ENCODE results near the gene COL9A2. TPM values are rescaled to one million over a fixed set of nuclear protein-coding genes. Genes with fewer than 3 reads are reported as not detected.
A peak's percentile ranks its signal among the peaks of the same experiment; 100 is the strongest.
"Not testable (repeated sequence)": the region's sequence is repeated elsewhere in the genome, so short reads cannot be mapped to it uniquely, and the experiment has no call there.

Gene COL9A2
- total RNA-seq = 1.1 TPM

DNA sequence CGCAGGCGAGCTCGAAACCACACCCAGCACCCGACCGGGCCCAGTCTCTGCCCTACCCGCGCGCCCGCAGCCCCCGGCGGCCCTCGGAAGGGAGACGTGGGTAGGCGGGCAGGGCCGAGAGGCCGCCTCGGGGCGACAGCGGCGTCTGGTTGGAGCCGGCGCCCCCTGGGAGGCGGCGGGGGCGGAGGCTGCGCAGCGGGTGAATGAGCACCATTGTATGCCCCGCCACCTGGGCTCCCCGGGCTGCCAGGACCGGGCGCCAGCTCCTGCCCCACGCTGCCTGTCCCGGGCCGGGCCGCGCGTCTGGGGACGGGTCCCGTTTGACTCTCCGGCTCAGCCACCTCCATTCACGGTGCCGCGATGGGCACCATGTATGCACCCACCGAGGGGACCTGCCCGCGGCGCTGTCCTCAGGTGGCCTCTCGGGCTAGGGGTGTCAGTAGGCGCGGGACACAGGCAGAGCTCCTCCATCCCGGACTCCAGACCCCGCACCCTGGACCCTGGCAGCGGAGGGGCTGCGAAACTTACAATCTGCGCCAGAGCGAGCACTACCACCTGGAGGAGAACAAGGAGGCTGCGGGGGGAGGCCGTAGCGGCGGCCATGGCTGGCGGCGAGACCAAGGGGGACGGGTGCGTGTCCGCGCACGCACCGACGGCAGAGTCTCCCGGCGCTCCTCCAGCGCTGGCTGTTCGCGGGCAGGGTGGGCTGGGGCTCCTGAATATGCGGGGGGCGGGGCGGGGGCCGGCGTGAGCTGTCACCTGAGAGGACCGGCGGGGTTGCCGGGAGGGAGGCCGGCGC is at the start of gene COL9A2:
COL9A2 (minus strand) TSS at position 692 of the 799 bp plus-strand sequence; CDS start at position 603, 89 bp downstream.
- DNase-seq (ENCODE audit: low read depth in 2 of 3, low spot score in 2 of 3) = peak; percentile 34 to 67 (median 64)

DNA sequence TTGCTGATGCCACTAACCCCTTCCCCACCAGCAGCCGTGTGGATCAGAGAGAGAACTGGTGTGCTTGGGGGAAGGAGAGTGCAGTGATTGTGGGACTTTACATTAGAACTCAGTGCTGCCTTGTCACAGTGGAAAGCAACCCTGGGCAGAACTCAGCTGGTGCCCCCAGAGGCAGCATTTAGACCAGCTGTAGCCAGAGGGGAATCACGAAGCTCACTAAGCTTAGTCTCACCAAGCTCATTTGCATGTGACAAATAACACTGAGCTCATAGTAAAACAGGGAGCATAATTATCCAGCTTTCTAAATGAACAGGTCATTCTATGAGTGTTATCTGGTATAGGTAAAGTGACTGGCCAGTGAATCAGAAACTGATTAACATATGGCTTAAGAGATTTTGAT is 46.6 kb upstream of the COL9A2 start:
- peak in 1 of 3 donors; percentile 44 for DNase-seq (ENCODE audit: low read depth in 2 of 3, low spot score in 2 of 3)

DNA sequence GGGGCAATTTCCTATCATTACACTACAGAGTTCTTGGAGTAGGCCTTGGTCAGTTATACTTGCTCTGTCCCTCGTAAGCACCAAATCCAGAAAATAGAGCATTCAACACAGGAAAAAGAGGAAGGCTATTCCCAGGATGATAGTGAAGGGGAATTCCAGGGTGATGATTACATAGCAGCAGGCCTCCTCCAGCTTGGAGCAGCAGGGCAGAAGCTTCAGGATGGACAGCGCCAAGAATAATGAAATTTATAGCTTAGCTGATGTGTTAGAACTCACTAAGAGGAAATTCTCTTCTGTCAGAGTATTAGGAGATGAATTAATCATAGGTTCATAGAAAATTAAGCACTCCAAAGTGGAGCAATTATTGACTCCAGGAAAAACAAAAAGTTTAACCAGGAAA is 45.6 kb upstream of the COL9A2 start:
- no peak for DNase-seq (ENCODE audit: low read depth in 2 of 3, low spot score in 2 of 3)

DNA sequence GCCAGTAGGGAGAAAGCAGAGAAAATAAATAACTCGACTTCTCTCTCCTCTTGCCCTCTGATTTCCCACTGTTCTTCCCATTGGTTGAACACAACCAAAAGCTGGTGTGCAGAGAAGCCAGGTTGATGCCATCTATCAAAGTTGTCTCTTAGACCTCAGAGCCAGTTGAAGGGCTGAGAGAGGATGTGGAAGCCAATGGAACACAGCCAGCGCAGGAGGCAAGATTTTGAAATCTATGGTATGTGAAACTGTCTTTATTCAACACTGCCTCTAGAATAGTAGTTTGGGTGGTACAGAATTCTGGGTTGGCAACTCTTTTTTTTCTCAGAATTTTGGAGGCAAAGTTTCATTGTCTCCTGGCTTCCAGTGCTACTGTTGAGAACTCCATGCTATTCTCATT is 45.1 kb upstream of the COL9A2 start:
- DNase-seq (ENCODE audit: low read depth in 2 of 3, low spot score in 2 of 3) = no peak

DNA sequence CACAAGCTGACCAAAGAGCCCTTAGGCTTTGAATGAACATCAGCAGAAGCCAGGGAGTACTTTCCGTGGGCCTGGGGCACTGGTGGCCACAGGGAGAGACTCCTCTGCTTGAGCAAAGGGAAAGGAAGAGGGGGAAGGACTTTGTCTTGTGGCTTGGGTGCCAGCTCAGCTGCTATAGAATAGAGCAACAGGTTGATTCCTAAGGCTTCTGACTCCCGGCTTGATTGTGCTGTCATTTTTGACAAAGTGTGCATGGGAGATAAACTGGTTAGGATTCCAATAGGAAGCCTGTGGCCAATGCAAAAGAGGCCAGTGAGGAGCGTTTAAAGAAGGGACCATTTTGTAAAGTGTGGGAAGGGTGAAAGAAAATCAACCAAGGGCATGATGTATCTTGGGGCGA is 44.6 kb upstream of the COL9A2 start:
- DNase-seq (ENCODE audit: low read depth in 2 of 3, low spot score in 2 of 3) = no peak

DNA sequence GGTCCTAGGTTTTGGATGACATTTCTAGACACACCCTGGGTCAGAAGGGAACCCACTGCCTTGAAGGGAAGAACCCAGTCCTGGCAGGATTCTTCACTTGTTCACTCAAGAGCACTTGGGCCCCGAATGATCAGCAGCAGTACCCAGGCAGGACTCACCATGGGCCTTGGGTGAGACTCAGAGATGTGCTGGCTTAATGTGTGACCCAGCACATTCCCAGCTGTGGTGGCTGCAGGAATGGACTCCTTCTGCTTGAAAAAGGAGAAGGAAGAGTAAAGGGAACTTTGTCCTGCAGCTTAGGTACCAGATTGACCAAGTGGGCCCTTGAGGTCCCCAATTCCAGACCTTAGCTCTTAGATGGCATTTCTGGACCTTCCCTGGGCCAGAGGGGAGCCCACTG is 44.1 kb upstream of the COL9A2 start:
- DNase-seq (ENCODE audit: low read depth in 2 of 3, low spot score in 2 of 3) = no peak

DNA sequence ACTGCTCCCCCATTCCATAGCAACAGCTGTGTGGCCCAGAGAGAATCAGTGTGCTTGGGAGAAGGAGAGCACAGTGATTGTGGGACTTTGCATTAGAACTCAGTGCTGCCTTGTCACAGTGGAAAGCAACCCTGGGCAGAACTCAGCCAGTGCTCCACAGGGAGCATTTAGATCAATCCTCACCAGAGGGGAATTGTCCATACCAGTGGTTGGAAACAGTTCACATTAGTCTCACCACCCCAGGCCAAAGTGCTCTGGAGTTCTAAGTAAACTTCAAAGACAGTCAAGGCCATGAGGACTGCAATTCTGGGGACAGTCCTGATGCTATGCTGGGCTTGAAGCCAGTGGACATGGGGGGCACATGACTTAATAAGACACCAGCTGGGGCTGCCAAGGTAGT is 43.5 kb upstream of the COL9A2 start:
- DNase-seq (ENCODE audit: low read depth in 2 of 3, low spot score in 2 of 3) = no peak

DNA sequence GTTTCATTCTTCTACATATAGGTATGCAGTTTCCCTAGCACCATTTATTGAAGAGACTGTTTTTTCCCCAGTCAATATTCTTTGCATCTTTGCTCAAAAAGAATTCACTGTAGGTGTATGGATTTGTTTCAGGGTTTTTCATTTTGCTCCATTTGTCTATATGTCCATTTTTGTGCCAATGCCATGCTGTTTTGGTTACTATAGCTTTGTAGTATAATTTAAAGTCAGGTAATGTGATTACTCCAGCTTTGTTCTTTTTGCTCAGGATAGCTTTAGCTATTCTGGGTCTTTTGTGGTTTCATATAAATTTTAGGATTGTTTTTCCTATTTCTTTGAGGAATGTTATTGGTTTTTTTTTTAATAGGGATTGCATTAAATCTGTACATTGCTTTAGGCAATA is 40.5 kb upstream of the COL9A2 start:
- DNase-seq (ENCODE audit: low read depth in 2 of 3, low spot score in 2 of 3) = no peak

DNA sequence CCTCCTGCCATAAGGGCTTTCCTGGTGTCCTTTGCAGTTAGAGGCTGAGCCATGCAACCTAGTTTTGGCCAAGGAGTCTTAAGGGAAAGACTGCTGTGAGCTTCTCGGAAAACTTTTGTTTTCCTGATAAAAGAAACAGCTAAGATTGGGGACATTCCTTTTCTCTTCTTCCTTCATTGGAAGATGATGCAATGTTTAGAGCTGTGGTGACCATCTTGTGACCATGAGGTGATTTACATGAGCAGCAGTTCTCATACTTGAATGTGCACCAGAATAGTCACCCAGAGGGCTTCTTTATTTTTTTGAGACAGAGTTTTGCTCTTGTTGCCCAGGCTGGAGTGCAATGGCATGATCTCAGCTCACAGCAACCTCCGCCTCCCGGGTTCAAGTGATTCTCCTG is 36.0 kb upstream of the COL9A2 start:
- DNase-seq (ENCODE audit: low read depth in 2 of 3, low spot score in 2 of 3) = no peak

DNA sequence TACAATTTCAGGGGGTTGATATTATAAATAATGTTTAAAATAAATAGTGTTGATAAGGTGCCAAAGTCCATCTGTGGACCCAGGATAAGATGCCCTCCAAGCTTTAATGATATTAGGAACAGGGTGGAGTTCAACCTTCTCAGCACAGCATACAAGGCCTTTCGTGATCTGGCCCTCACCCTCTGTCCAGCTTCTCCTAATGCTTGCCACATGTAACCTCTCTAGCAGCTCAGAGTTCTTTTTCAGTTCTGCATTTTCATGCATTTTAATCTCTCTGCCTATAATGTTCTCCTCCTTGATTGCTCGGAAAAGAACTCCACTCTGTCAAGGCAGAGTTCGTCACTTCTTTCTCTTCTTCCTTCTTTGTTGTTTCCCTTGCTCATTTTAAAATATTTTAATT is 35.0 kb upstream of the COL9A2 start:
- no peak for DNase-seq (ENCODE audit: low read depth in 2 of 3, low spot score in 2 of 3)

DNA sequence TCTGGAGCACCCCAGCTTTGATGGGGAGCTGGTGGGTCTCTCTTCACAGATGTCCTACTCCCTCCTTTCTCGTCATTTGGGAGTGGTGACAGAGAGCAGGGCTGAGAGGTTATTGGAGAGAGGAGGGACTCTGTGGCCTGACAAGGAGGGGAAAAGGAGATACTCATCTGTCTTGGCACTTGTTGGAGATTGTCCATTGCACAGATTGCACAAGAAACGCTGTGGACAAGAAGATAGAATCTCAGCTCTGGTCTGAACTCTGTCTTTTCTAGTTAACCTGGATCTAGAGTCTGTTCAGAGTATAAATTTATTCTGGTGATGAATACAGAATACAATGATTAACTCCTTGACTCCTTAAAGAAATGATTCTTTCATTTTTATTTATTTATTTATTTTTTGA is 34.0 kb upstream of the COL9A2 start:
- DNase-seq (ENCODE audit: low read depth in 2 of 3, low spot score in 2 of 3) = no peak

DNA sequence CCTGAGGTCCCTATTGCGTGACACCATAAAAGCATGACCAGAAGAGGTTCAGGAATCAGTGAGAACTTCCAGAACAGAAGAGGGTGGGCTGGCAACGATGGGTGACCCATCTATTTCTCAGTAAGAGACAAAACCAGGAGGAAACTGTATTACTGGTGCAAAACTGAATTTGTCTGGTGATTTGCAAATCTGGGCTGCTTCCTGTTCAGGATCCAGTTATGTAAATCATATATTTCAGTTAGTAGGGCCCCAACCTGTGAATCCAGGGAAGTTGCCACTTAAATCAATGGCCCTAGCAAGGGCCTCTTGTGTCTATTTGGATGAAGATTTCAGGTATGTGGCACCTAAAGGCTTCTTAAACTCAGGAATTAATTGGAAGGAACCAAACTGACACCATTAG is 33.3 kb upstream of the COL9A2 start:
- DNase-seq (ENCODE audit: low read depth in 2 of 3, low spot score in 2 of 3) = no peak

DNA sequence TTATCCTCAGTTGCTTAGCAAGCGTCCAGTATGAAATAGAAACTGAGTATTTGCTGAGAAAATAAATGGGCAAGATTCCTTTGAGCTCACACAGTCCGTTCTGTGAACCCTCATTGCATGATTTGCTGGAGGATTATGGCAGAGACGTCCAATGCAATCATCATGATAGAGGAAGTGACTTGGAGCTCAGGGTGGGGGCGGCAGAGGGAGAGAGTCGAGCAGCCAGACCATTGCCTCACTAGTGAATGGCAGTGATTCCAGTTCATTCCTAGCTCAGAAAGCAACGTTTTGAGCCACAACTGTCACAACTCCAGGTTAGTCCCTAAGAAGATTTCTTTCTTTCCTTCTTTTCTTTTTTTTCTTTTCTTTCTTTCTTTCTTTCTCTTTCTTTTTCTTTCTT is 27.5 kb upstream of the COL9A2 start:
- peak in 1 of 3 donors; percentile 58 for DNase-seq (ENCODE audit: low read depth in 2 of 3, low spot score in 2 of 3)

DNA sequence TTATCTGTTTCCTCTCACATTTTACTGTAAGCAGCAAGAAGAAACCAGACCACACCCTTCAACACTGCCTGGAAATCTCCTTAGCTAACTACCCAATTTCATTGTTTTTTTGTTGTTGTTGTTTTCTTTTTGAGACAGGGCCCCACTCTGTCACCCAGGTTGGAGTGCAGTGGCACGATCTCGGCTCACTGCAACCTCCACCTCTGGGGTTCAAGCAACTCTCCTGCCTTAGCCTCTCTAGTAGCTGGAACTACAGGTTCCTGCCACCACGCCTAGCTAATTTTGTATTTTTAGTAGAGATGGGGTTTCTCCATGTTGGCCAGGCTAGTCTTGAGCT is 25.3 kb upstream of the COL9A2 start:
- not testable (repeated sequence) for DNase-seq (ENCODE audit: low read depth in 2 of 3, low spot score in 2 of 3)

DNA sequence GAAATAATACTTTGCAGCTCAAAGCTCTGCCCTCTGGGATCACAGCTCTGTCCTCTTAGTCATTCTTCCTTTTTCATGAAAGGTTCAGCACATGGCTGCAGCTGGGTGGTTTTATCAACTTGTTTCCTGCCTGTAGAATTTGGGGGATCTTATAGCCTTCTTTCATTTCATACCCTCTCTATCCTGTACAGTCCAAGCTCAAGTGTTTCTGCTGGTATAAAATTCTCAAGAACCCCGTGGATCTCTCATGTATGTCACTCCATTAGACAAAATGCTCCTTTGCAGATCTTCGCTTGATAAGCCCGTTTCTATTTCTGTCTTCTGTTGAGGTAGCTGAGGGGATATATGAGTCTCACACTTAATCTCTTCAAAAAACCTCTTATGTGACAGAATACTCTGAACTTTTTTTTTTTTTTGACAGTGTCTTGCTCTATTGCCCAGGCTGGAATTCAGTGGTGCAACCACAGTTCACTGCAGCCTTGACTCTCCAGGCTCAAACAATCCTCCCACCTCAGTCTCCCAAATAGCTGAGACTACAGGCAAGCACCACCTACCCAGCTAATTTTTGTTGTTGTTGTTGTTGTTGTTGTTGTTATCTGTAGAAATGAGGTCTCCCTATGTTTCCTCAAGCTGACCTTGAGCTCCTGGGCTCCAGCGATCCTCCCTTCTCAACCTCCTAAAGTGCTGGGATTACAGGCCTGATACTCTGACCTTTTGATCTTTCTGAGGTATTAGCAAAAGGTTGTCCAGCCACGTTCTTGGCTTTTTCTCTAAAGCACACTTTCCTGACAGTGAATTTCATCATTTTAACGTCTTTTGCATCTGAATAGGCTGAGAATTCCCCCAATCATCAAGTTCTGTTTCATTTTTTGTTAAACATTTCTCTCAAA is 24.6 kb upstream of the COL9A2 start:
- peak in 1 of 3 donors; percentile 13 for DNase-seq (ENCODE audit: low read depth in 2 of 3, low spot score in 2 of 3)

DNA sequence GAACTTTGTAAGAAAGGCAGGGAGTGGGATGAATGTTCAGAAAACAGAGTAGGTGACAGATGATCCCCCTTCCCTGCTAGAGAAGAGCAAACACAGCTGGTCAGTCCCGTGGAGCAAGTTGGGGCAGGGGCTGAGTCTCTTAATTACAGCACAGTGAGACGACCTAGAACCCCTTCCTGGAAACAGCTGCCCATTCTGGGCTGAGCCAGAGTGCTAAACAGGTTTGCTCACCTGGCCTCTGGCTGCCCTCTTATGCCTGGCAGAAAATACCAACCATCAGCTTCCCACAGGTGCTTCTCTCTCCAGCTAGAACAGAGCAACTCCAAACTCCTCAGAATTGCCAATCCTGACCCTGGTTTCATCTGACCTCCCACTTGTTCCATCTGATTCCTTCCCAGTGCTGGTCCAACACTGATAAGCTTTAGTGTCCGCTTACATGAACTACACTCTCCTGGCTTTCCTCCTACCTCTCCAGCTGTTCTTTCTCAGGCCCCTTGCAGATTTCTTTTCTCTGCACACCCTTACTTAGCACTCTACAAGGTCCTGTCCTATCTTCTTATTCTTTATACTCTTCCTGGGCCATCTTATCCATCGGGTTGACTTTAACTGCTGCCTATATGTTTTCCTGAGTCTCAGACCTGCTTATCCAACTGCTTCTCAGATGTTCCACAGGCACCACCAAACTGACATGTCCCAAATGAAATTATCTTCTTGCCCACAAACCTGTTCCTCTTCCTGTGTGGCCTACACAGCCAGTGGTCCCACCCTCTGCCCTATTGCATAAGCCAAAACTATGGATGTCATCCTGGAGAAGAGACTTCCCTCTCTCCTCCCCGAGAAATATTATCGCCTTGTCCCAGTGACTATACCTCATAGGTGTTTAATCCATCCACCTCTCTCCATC is 22.6 kb upstream of the COL9A2 start:
- DNase-seq (ENCODE audit: low read depth in 2 of 3, low spot score in 2 of 3) = no peak

DNA sequence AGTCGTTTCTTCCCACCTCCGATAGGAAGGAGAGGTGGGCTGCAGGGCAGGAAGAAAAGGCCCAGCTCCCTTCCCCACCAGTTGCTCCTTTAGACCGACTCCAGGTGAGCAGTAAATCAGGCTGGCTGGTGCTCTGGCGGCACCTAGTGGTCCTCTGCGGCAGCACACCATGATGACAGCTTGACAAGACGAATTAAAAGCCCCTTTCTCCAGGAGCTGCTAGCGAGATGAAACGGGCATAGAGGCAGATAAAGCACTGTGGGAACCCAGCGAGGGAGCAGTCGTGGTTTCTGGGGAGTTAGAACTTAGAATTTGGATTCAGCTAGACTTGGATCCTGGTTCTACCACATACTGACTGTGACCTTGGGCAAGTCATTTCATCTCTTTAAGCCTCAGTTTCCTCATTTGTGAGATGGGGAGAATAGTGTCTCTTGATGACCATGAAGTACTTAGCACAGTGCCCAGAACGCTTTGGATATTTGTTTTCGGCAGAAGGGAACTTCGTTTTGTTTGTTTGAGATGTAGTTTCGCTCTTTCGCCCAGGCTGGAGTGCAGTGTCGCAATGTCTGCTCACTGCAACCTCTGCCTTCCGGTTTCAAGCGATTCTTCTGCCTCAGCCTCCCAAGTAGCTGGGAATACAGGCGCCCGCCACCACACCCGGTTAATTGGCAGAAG is 21.8 kb upstream of the COL9A2 start:
- DNase-seq (ENCODE audit: low read depth in 2 of 3, low spot score in 2 of 3) = peak; percentile 76 to 92 (median 80)

DNA sequence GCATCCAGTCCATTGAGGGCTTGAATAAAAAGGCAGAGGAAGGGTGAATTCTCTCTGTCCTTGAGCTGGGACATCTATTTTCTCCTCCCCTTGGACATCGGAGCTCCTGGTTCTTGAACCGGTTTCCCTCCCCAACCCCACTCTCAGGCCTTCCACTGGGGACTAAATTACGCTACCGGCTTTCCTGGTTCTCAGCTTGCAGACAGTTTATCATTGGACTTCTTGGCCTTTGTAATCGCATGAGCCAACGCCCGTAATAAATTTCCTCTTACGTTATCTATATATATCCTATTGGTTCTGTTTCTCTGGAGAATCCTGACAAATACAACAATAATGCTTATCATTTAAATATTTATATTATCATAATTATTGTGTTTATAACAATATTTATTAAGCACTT is 20.4 kb upstream of the COL9A2 start:
- no peak for DNase-seq (ENCODE audit: low read depth in 2 of 3, low spot score in 2 of 3)

DNA sequence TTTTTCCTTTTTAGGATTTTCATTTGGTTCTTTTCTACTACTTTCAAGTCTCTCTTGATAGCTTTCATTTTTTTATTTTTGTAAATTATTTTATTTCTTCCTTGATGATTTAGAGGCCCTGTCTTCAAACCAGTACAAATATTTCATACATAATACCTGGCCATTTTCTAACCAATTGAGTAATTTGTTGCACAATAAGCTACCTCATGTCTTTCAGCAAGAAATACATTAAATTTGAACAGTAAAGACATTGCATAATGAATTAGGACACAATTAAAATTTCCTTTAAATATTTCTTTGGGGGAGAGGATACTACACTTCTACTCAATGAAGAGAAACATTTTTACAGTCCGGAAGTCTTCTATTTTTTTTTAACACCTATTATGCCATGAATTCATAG is 15.6 kb upstream of the COL9A2 start:
- no peak for DNase-seq (ENCODE audit: low read depth in 2 of 3, low spot score in 2 of 3)

DNA sequence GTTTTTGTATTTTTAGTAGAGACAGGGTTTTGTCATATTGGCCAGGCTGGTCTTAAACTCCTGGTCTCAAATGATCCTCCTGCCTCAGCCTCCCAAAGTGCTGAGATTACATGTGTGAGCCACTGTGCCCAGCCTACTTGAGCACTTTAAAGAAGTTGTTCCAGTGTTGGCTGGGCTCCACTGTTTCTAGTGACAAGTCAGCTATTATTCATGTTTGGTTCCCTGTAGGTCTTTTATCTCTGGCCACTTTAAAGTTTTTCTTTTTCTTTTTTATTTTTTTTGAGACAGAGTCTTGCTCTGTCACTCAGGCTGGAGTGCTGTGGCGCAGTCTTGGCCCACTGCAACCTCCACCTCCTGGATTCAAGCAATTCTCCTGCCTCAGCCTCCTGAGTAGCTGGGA is 14.3 kb upstream of the COL9A2 start:
- DNase-seq (ENCODE audit: low read depth in 2 of 3, low spot score in 2 of 3) = not testable (repeated sequence)

All from hematopoietic multipotent progenitor cell (in vitro differentiated cells).